ENCODE results near the gene CPVL. TPM values are rescaled to one million over a fixed set of nuclear protein-coding genes. Genes with fewer than 3 reads are reported as not detected.

Gene CPVL
- total and polyA plus RNA-seq, 4 donors: 6.0 to 39.0 (median 12.9) TPM

GRCh38 chr7:29042824-29043231 lies 103.5 kb downstream of the CPVL start:
- no peak for TF ChIP-seq FOXA1 (IDR thresholded peaks at IDR 0.05)
- TF ChIP-seq, protein P1, sequence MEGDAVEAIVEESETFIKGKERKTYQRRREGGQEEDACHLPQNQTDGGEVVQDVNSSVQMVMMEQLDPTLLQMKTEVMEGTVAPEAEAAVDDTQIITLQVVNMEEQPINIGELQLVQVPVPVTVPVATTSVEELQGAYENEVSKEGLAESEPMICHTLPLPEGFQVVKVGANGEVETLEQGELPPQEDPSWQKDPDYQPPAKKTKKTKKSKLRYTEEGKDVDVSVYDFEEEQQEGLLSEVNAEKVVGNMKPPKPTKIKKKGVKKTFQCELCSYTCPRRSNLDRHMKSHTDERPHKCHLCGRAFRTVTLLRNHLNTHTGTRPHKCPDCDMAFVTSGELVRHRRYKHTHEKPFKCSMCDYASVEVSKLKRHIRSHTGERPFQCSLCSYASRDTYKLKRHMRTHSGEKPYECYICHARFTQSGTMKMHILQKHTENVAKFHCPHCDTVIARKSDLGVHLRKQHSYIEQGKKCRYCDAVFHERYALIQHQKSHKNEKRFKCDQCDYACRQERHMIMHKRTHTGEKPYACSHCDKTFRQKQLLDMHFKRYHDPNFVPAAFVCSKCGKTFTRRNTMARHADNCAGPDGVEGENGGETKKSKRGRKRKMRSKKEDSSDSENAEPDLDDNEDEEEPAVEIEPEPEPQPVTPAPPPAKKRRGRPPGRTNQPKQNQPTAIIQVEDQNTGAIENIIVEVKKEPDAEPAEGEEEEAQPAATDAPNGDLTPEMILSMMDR (IDR thresholded peaks at IDR 0.05; ENCODE audit: low read depth, low read length, missing input control): no peak
- TF ChIP-seq RXRA (IDR thresholded peaks at IDR 0.05): no peak
- TF ChIP-seq MAX (IDR thresholded peaks at IDR 0.05): no peak
- TF ChIP-seq EGR1 (IDR thresholded peaks at IDR 0.05; ENCODE audit: low read depth in 2 of 2): no peak
- no peak for TF ChIP-seq RAD21 (IDR thresholded peaks at IDR 0.05)
- no peak for TF ChIP-seq REST (IDR thresholded peaks at IDR 0.05)
- no peak for TF ChIP-seq GABPA (IDR thresholded peaks at IDR 0.05 in 1 of 2, conservative IDR thresholded peaks at IDR 0.05 in 1 of 2)
- TF ChIP-seq SP1 (IDR thresholded peaks at IDR 0.05): no peak
- no peak for TF ChIP-seq HNF4G (IDR thresholded peaks at IDR 0.05)
- TF ChIP-seq TAF1 (conservative IDR thresholded peaks at IDR 0.05): no peak
- TF ChIP-seq NR2F2 (IDR thresholded peaks at IDR 0.05): no peak
- TF ChIP-seq JUND (IDR thresholded peaks at IDR 0.05): no peak
- TF ChIP-seq FOXA2 (IDR thresholded peaks at IDR 0.05): no peak
- TF ChIP-seq, protein P2, sequence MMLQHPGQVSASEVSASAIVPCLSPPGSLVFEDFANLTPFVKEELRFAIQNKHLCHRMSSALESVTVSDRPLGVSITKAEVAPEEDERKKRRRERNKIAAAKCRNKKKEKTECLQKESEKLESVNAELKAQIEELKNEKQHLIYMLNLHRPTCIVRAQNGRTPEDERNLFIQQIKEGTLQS (IDR thresholded peaks at IDR 0.05): no peak
- TF ChIP-seq ZBTB33 (IDR thresholded peaks at IDR 0.05): no peak
- TF ChIP-seq YY1 (IDR thresholded peaks at IDR 0.05): no peak
- 89% methylated on average over 4 of the region's 4 CpGs for WGBS
- Histone ChIP-seq H3K9ac (ENCODE audit: low read depth in 1 of 2, low read length in 2 of 2) (no peak overlapping the region), H3K9me3 (ENCODE audit: control insufficient read depth in 4 of 4, low read length in 3 of 4) (no peaks in the 10 kb centered on the region), H3K4me3 (ENCODE audit: low read depth in 1 of 3, low read length in 3 of 3) (no peak overlapping the region), H3K27ac (ENCODE audit: low read depth in 1 of 2, low read length in 2 of 2) (no peak overlapping the region), H3K4me1 (ENCODE audit: control insufficient read depth in 4 of 4, insufficient read depth in 4 of 4, low read length in 3 of 4) (peaks cover 0 to 2% (median 0%) of the 10 kb centered on the region in 4 donors), H3K27me3 (ENCODE audit: control insufficient read depth in 4 of 4, insufficient read depth in 4 of 4, low read length in 3 of 4) (no peaks in the 10 kb centered on the region), H3K36me3 (ENCODE audit: control insufficient read depth in 4 of 4, insufficient read depth in 3 of 4, low read depth in 1 of 4, low read length in 3 of 4) (no peaks in the 10 kb centered on the region)
- no peak for DNase-seq (ENCODE audit: low spot score)

DNA sequence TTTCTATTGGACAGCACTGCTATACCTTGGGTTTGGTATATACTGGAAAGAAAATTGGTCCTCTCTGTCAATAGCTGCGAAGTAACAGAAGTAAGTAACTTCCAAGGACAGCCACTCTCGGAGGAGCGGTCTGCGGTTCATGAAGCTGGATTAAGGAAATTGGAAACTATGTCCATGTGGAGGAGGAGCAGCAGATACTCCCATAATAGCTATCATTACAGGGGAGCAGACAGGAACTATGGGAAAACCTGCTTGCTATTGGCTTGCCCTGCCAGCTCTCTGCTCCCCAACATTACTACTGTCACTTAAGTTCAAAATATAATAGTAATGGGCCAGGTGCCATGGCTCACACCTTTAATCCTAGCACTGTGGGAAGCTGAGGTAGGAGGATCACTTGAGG lies 104.3 kb downstream of the CPVL start:
- no peak overlapping the region for H3K27ac ChIP-seq (ENCODE audit: low read depth in 1 of 2, low read length in 2 of 2)
- DNase-seq (ENCODE audit: low spot score): no peak
- H3K27me3 ChIP-seq (ENCODE audit: control insufficient read depth in 4 of 4, insufficient read depth in 4 of 4, low read length in 3 of 4): no peaks in the 10 kb centered on the region
- H3K36me3 ChIP-seq (ENCODE audit: control insufficient read depth in 4 of 4, insufficient read depth in 3 of 4, low read depth in 1 of 4, low read length in 3 of 4): no peaks in the 10 kb centered on the region
- WGBS: 98% methylated on average over 4 of the region's 4 CpGs
- H3K4me1 ChIP-seq (ENCODE audit: control insufficient read depth in 4 of 4, insufficient read depth in 4 of 4, low read length in 3 of 4): peaks cover 0 to 2% (median 0%) of the 10 kb centered on the region in 4 donors
- no peaks in the 10 kb centered on the region for H3K9me3 ChIP-seq (ENCODE audit: control insufficient read depth in 4 of 4, low read length in 3 of 4)
- H3K4me3 ChIP-seq (ENCODE audit: low read depth in 1 of 3, low read length in 3 of 3): no peak overlapping the region
- no peak overlapping the region for H3K9ac ChIP-seq (ENCODE audit: low read depth in 1 of 2, low read length in 2 of 2)
- TF ChIP-seq, protein P2 (IDR thresholded peaks at IDR 0.05): no peak
- no peak for TF ChIP-seq REST (IDR thresholded peaks at IDR 0.05)
- no peak for TF ChIP-seq FOXA1 (IDR thresholded peaks at IDR 0.05)
- TF ChIP-seq JUND (IDR thresholded peaks at IDR 0.05): no peak
- no peak for TF ChIP-seq GABPA (IDR thresholded peaks at IDR 0.05 in 1 of 2, conservative IDR thresholded peaks at IDR 0.05 in 1 of 2)
- no peak for TF ChIP-seq RXRA (IDR thresholded peaks at IDR 0.05)
- TF ChIP-seq YY1 (IDR thresholded peaks at IDR 0.05): no peak
- no peak for TF ChIP-seq MAX (IDR thresholded peaks at IDR 0.05)
- TF ChIP-seq, protein P1 (IDR thresholded peaks at IDR 0.05; ENCODE audit: low read depth, low read length, missing input control): no peak
- TF ChIP-seq NR2F2 (IDR thresholded peaks at IDR 0.05): no peak
